SKM-1 treated with dmso at 0.1 percent for 144 hours (cell line): ENCODE data around the gene KIF2C.
"Not testable (repeated sequence)": the region's sequence is repeated elsewhere in the genome, so short reads cannot be mapped to it uniquely, and the experiment has no call there.

ENCODE experiments used
- DNase-seq: peaks from one replicate; lab custom pipeline; 2025; ENCODE audit not compliant: unreplicated experiment; lab: John Stamatoyannopoulos, UW

KIF2C gene

GRCh38 chr1:44718091-44718490, 21.5 kb upstream of the KIF2C start:
- DNase-seq, result no peak

DNA sequence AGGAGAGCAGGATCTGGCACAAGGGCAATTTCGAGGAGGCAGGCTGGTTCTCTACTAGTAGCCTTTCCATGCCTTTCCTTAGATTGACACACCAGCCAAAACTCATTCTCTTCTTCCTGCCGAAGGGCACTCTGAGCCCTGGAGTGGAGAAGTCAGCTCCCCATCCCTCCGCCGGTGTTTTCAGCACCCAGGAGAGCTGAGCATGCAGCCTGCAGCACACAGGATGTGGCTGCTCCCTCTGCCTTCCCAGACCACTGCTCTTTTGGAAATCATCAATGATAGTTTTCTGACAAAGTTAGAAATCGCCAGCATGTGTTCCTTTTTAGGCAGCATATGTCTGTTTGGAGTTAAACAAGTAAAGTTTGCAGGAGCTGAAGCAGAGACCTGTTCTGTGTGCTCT, 20.3 kb upstream of the KIF2C start:
- DNase-seq, result no peak

- no peak for DNase-seq
Measured at GRCh38 chr1:44720281-44720680, 19.4 kb upstream of the KIF2C start.

- DNase-seq, result peak; percentile 98
Measured at GRCh38 chr1:44721485-44722361, 17.9 kb upstream of the KIF2C start.

GRCh38 chr1:44723064-44723463, 16.6 kb upstream of the KIF2C start:
- DNase-seq, result peak; percentile 35

GRCh38 chr1:44723496-44724295, 15.9 kb upstream of the KIF2C start:
- DNase-seq, result peak; percentile 96

- DNase-seq, result no peak
Measured at GRCh38 chr1:44724296-44724954, 15.2 kb upstream of the KIF2C start.

- DNase-seq, result no peak
Measured at GRCh38 chr1:44724955-44725698, 14.5 kb upstream of the KIF2C start.

DNA sequence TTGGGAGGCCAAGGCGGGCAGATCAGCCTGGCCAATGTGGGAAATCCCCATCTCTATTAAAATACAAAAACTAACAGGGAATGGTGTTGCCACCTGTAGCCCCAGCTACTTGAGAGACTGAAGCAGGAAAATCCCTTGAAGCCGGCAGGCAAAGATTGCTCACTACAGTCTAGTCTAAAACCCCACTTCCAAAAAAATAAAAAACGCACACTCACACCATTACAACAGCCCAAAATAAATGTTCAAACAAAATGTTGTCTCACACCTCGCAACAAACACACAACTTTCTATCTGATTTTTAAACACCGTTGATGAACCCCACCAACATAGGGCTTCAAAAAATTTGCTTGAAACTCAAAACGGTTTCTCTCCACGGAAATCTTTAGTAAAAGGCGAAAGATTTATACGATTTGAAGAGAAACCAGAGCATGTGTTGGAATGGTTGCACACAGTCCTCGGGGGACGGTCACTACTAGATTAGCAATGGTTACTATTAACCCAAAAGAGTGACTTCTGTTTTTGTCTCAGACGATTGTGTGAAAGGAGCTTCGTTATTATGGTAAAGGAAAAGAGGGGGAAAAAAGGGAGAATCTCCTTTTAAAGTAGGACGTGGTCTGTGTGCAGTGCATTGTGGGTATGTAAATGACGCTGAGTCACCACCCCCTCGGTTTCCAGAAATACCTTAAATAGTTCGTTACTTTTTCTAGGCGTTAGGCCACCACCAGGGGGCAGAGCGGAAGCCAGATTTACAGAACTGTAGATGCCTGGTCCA, 8.7 kb upstream of the KIF2C start, which contains the start of gene RNU5D-1:
Gene RNU5D-1 (minus strand): TSS at position 430 of the 772 bp plus-strand sequence.
- peak; percentile 97 for DNase-seq

DNA sequence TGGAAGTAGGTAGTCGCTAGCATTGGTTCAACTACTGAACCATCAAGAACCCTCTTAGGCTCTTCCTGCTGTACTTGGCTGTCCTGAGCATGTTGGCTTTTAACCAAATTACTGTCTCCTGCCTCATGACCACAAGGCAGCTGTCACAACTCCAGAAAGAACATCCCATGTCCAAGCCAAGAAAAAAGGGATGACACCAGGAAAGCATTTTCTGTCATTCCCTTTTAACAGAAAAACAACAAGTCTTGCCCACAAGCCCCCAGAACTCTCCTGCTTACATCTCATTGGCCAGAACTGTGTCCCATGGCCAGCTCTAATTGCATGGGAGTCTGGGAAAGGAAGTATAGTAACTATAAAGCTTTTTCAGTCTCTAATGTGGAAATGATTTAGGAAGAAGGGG, 6.3 kb upstream of the KIF2C start:
- no peak for DNase-seq

GRCh38 chr1:44733784-44734183, 5.9 kb upstream of the KIF2C start:
- DNase-seq, result no peak

GRCh38 chr1:44735992-44736391, 3.6 kb upstream of the KIF2C start:
- no peak for DNase-seq

GRCh38 chr1:44738953-44739306, 707 bp upstream of the KIF2C start:
- not testable (repeated sequence) for DNase-seq

- no peak for DNase-seq
Measured at GRCh38 chr1:44740179-44740617, 561 bp downstream of the KIF2C start.

GRCh38 chr1:44743211-44743610, 3.6 kb downstream of the KIF2C start:
- DNase-seq, result no peak

- no peak for DNase-seq
Measured at GRCh38 chr1:44747878-44748277, 8.2 kb downstream of the KIF2C start.

DNA sequence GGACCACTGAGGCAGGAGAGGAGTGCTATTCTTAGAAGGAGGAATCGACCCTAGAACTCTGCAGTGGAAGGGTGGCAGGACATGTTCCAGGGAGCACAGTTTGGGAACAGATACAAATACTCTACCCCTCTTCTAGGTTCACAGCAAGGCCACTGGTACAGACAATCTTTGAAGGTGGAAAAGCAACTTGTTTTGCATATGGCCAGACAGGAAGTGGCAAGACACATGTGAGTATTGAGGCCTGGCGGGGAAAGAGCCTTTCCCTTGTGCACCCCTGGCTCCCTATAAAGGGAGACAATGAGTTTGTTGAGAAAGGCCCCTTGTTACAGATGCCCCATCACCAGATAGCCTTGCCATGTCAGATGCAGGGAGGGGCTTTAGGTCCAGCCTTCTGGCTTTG, 17.8 kb downstream of the KIF2C start:
- DNase-seq, result no peak

DNA sequence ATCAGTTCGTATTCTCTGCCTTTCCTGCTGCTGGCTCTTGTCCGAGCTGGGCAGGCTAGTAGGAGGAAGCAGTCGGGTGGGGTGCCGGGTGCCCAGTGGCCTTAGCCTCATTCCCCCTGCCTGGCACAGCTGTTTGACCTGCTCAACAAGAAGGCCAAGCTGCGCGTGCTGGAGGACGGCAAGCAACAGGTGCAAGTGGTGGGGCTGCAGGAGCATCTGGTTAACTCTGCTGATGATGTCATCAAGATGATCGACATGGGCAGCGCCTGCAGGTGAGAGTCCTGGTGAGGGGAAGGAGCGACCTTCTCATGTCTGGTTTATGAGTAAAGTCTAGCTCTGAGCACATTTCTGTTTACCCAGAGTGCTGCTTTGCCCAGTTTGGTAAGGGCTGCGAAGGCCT, 19.4 kb downstream of the KIF2C start:
- DNase-seq, result no peak

GRCh38 chr1:44760876-44761275, 21.2 kb downstream of the KIF2C start:
- no peak for DNase-seq

DNA sequence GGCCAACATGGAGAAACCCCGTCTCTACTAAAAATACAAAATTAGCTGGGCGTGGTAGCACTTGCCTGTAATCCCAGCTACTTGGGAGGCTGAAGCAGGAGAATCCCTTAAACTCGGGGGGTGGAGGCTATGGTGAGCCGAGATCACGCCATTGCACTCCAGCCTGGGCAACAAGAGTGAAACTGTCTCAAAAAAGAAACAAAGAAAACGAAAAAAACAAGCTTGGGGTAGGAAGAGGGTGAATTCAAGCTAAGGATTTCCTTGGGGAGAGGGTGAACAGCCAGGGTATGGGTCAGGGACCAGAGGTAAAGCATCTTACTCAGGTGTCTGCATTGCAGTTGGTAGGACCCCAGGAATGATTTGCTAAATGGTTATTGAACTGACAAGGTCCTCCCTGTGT, 26.8 kb downstream of the KIF2C start:
- not testable (repeated sequence) for DNase-seq
